IMR-90 (cell line): ENCODE measurements around the gene PNKD. TPM values are rescaled to one million over a fixed set of nuclear protein-coding genes. Genes with fewer than 3 reads are reported as not detected.

Experiments
- ATAC-seq: fragments of 200-7000 bp; cut with Tn5 transposase; 2 replicates; pipeline ENCODE4 v1.9.1; 2020; ENCODE audit warnings: low read depth, mild to moderate bottlenecking, moderate library complexity
- BruUV-seq: library from RNA; stranded (reverse); fragments of 400-500 nt; replicated peaks from 2 replicates; lab custom pipeline; 2021; lab: Mats Ljungman, UMichigan
- CTCF ChIA-PET: fragments of 300-600 bp; formaldehyde crosslinking; extraction: SDS; loops from one replicate; lab custom pipeline; 2021; ENCODE audit warnings: antibody characterized with exemption; lab: Yijun Ruan, JAX
- POLR2A ChIA-PET: fragments of 300-600 bp; sonication (Branson Sonifier 250); formaldehyde crosslinking; loops from one replicate; lab custom pipeline; 2022; ENCODE audit warnings: antibody characterized with exemption; ENCODE audit not compliant: unreplicated experiment; lab: Charles Lee
- DNase-seq: peaks from one replicate; pipeline ENCODE4 v3.0.0; 2013
- H2AFZ ChIP-seq: replicated peaks from 2 replicates; pipeline ENCODE3; 2013; ENCODE audit warnings: low read length, mild to moderate bottlenecking; ENCODE audit not compliant: poor library complexity
- H2AK5ac ChIP-seq: 2 replicates; pipeline ENCODE4 v1.6.1; 2013; ENCODE audit warnings: low read depth, low read length, inconsistent platforms
- H2AK9ac ChIP-seq: replicated peaks from 2 replicates; pipeline ENCODE3; 2013; ENCODE audit warnings: mild to moderate bottlenecking, low read depth, low read length, moderate library complexity; ENCODE audit not compliant: poor library complexity
- H2BK120ac ChIP-seq: 2 replicates; pipeline ENCODE4 v1.6.1; 2013; ENCODE audit warnings: low read depth, low read length, inconsistent platforms
- H2BK15ac ChIP-seq: 3 replicates; pipeline ENCODE4 v1.6.1; 2013; ENCODE audit warnings: low read depth, low read length, inconsistent platforms
- H2BK20ac ChIP-seq: 2 replicates; pipeline ENCODE4 v1.6.1; 2013; ENCODE audit warnings: low read depth, mild to moderate bottlenecking, inconsistent platforms, low read length, moderate library complexity
- H2BK5ac ChIP-seq: 2 replicates; pipeline ENCODE4 v1.6.1; 2013; ENCODE audit warnings: mild to moderate bottlenecking, low read depth, low read length, inconsistent platforms; ENCODE audit not compliant: poor library complexity, severe bottlenecking
- H3K14ac ChIP-seq: replicated peaks from 2 replicates; pipeline ENCODE4 v1.6.1; 2013; ENCODE audit warnings: low read depth, low read length, inconsistent platforms
- H3K18ac ChIP-seq: 2 replicates; pipeline ENCODE4 v1.6.1; 2013; ENCODE audit warnings: low read depth, low read length, control low read depth
- H3K23ac ChIP-seq: 2 replicates; pipeline ENCODE4 v1.6.1; 2013; ENCODE audit warnings: low read depth, low read length, inconsistent platforms
- H3K27ac ChIP-seq: 2 replicates; pipeline ENCODE4 v1.5.1; 2013; ENCODE audit warnings: mild to moderate bottlenecking, control low read depth, low read length; ENCODE audit not compliant: insufficient read depth
- H3K27me3 ChIP-seq: 2 replicates; pipeline ENCODE4 v1.6.1; 2013; ENCODE audit warnings: low read length; ENCODE audit not compliant: control insufficient read depth, insufficient read depth
- H3K36me3 ChIP-seq: 2 replicates; pipeline ENCODE4 v1.6.1; 2013; ENCODE audit warnings: low read length, mixed read lengths; ENCODE audit not compliant: control insufficient read depth, insufficient read depth
- H3K4ac ChIP-seq: 2 replicates; pipeline ENCODE4 v1.6.1; 2013; ENCODE audit warnings: low read depth, low read length, inconsistent platforms
- H3K4me1 ChIP-seq: 2 replicates; pipeline ENCODE4 v1.6.1; 2013; ENCODE audit warnings: low read length, mixed read lengths; ENCODE audit not compliant: control insufficient read depth, insufficient read depth
- H3K4me2 ChIP-seq: 2 replicates; pipeline ENCODE4 v1.6.1; 2013; ENCODE audit warnings: low read depth, mild to moderate bottlenecking, control low read depth, low read length, moderate library complexity
- H3K4me3 ChIP-seq: 2 replicates; pipeline ENCODE4 v1.5.1; 2013; ENCODE audit warnings: low read depth, mild to moderate bottlenecking, control low read depth, low read length, moderate library complexity; ENCODE audit not compliant: insufficient read depth
- H3K56ac ChIP-seq: 2 replicates; pipeline ENCODE4 v1.6.1; 2013; ENCODE audit warnings: low read length, inconsistent platforms; ENCODE audit not compliant: insufficient read depth; ENCODE audit errors: extremely low read depth
- H3K79me1 ChIP-seq, 2 experiments: 2 replicates each; pipeline ENCODE4 v1.6.1; 2013; ENCODE audit warnings: low read length in 2 of 2, inconsistent platforms in 1 of 2, low read depth in 1 of 2
- H3K9ac ChIP-seq: 2 replicates; pipeline ENCODE4 v1.6.1; 2013; ENCODE audit warnings: low read depth, low read length, control low read depth
- H3K9me1 ChIP-seq: 2 replicates; pipeline ENCODE4 v1.6.1; 2013; ENCODE audit warnings: low read length, inconsistent platforms; ENCODE audit not compliant: insufficient read depth
- H3K9me3 ChIP-seq: 2 replicates; pipeline ENCODE4 v1.6.1; 2013; ENCODE audit warnings: low read length; ENCODE audit not compliant: control insufficient read depth, insufficient read depth
- H4K20me1 ChIP-seq: 2 replicates; pipeline ENCODE4 v1.6.1; 2013; ENCODE audit warnings: low read length, inconsistent platforms; ENCODE audit not compliant: insufficient read depth
- H4K5ac ChIP-seq: 2 replicates; pipeline ENCODE4 v1.6.1; 2013; ENCODE audit warnings: mild to moderate bottlenecking, low read depth, low read length, control low read depth
- H4K8ac ChIP-seq, 2 experiments: 2 replicates each; pipeline ENCODE4 v1.6.1; 2013; ENCODE audit warnings: low read depth in 2 of 2, low read length in 2 of 2, control low read depth in 1 of 2, inconsistent platforms in 1 of 2
- H4K91ac ChIP-seq: 2 replicates; pipeline ENCODE4 v1.6.1; 2013; ENCODE audit warnings: low read depth, low read length, inconsistent platforms; ENCODE audit not compliant: insufficient read depth
- BHLHE40 ChIP-seq: fragments of 150-350 bp; IDR thresholded peaks from 2 replicates; pipeline ENCODE4 v1.6.1; 2016; ENCODE audit warnings: mild to moderate bottlenecking, low read depth, low read length
- CTCF ChIP-seq: conservative IDR thresholded peaks from 2 replicates; pipeline ENCODE4 v1.5.1; 2012; ENCODE audit warnings: mild to moderate bottlenecking, low read depth, low read length, improper control_type of control experiment
- ELK1 ChIP-seq: fragments of 150-350 bp; IDR thresholded peaks from 2 replicates; pipeline ENCODE4 v1.6.1; 2016; ENCODE audit warnings: low read depth, mild to moderate bottlenecking, low read length, moderate library complexity, borderline replicate concordance
- FOS ChIP-seq: fragments of 150-350 bp; IDR thresholded peaks from 2 replicates; pipeline ENCODE4 v1.6.1; 2016; ENCODE audit warnings: low read depth, low read length
- MAFK ChIP-seq: IDR thresholded peaks from 2 replicates; pipeline ENCODE4 v1.6.1; 2012; ENCODE audit warnings: low read depth, low read length, improper control_type of control experiment
- MAZ ChIP-seq: IDR thresholded peaks from 2 replicates; pipeline ENCODE4 v1.6.1; 2012; ENCODE audit warnings: low read depth, mild to moderate bottlenecking, low read length, improper control_type of control experiment, moderate library complexity, borderline replicate concordance
- MXI1 ChIP-seq: IDR thresholded peaks from 2 replicates; pipeline ENCODE4 v1.6.1; 2012; ENCODE audit warnings: low read depth, mild to moderate bottlenecking, low read length, moderate library complexity, borderline replicate concordance
- NFE2L2 ChIP-seq: fragments of 150-350 bp; IDR thresholded peaks from 2 replicates; pipeline ENCODE4 v1.6.1; 2016; ENCODE audit warnings: low read depth, mild to moderate bottlenecking, low read length
- RAD21 ChIP-seq: IDR thresholded peaks from 2 replicates; pipeline ENCODE4 v1.6.1; 2012; ENCODE audit warnings: low read length, improper control_type of control experiment
- RCOR1 ChIP-seq: IDR thresholded peaks from 2 replicates; pipeline ENCODE4 v1.6.1; 2012; ENCODE audit warnings: mild to moderate bottlenecking, low read length, improper control_type of control experiment; ENCODE audit not compliant: insufficient replicate concordance
- SMC3 ChIP-seq: fragments of 150-350 bp; IDR thresholded peaks from 2 replicates; pipeline ENCODE4 v1.6.1; 2016; ENCODE audit warnings: low read depth, mild to moderate bottlenecking, antibody characterized with exemption, low read length, moderate library complexity
- USF2 ChIP-seq: fragments of 150-350 bp; IDR thresholded peaks from 2 replicates; pipeline ENCODE4 v1.6.1; 2017; ENCODE audit warnings: mild to moderate bottlenecking, antibody characterized with exemption, low read length, low read depth
- WGBS, 2 experiments: methylation state at CpG; one replicate each; pipeline versions ENCODE4 v1.1.5 to v1.1.7; 2013; ENCODE audit warnings: missing lambda C conversion rate in 2 of 2; ENCODE audit not compliant: insufficient read length in 1 of 2; ENCODE audit errors: extremely low coverage in 2 of 2; 5-methylcytosine and 5-hydroxymethylcytosine counted together
- dilution Hi-C: fragments of 300-500 bp; cut with HindIII; formaldehyde crosslinking; loops from one replicate; pipeline ENCODE4 v1.14.3; 2018; ENCODE audit warnings: low sequenced_read_pairs; ENCODE audit not compliant: unreplicated experiment
- in situ Hi-C: fragments of 300-500 bp; cut with MboI; formaldehyde crosslinking; loops from 3 replicates; pipeline ENCODE4 v1.14.3; 2019; ENCODE audit warnings: low sequenced_read_pairs, inconsistent platforms, mixed read lengths
- intact Hi-C: fragments of 100-400 bp; cut with micrococcal nuclease; formaldehyde crosslinking; loops from 2 replicates; pipeline ENCODE4 v1.10.0; 2022
- polyA plus RNA-seq, 3 experiments: library from polyadenylated mRNA; depleted of rRNA; stranded (reverse); fragments of >200 nt; gene quantifications; 2 replicates each; pipeline ENCODE4 v1.2.3, GENCODE V29; 2012; ENCODE audit warnings: low replicate concordance in 1 of 3
- total RNA-seq: library from RNA; depleted of rRNA; stranded (reverse); fragments of >200 nt; gene quantifications from 2 replicates; pipeline ENCODE4 v1.2.3, GENCODE V29; 2012

Gene PNKD
- total and polyA plus RNA-seq, 2 of the 4 experiments (the other 2 are of a cell fraction), result 19.2 to 68.5 TPM

- BruUV-seq, result no TSS peak
- Histone ChIP-seq H2AFZ (peak overlapping the region; percentile 84), H3K79me1 (peaks cover 23 to 56% of the 10 kb centered on the region in 2 experiments), H4K8ac (peak overlapping the region; percentile 52 to 89), H2BK5ac (no peak overlapping the region), H3K27ac (peak overlapping the region; percentile 58), H3K56ac (peak overlapping the region; percentile 56), H3K14ac (peak overlapping the region; percentile 76), H4K91ac (peak overlapping the region; percentile 58), H3K23ac (peak overlapping the region; percentile 62; the same call in 1 of the 2 replicates), H3K4ac (peak overlapping the region; percentile 71), H3K9me3 (no peaks in the 10 kb centered on the region), H2BK20ac (no peak overlapping the region), H3K4me3 (peak overlapping the region; percentile 72), H3K4me2 (peak overlapping the region; percentile 90), H3K9ac (peak overlapping the region; percentile 73), H2AK9ac (peak overlapping the region; percentile 66), H4K20me1 (peaks cover 10% of the 10 kb centered on the region; the same call in 1 of the 2 replicates), H3K4me1 (peaks cover 10% of the 10 kb centered on the region), H2BK120ac (no peak overlapping the region; the same call in 1 of the 2 replicates), H4K5ac (0 out of 2 replicates have a peak overlapping the region, but pooled peaks have one; percentile 26), H2AK5ac (peak overlapping the region; percentile 25), H3K9me1 (0 out of 2 replicates have a peak, but pooled peaks cover 3% of the 10 kb centered on the region), H3K36me3 (peaks cover 40% of the 10 kb centered on the region), H3K18ac (no peak overlapping the region), H3K27me3 (no peaks in the 10 kb centered on the region), H2BK15ac (no peak overlapping the region)
- intact Hi-C loops, result loop anchor here (10.0 kb wide), 1 partner anchor 294 kb away; the partner anchor contains the start of genes CNOT9 and USP37
- DNase-seq (no peak), ATAC-seq (no peak)
- WGBS, 2 experiments, result 5% methylated on average over 20 of the region's 23 CpGs; no CpG with 5 or more reads in 1 of the 2 experiments
- dilution Hi-C loops, result no loop called here
- in situ Hi-C loops, result loop anchor here (10.0 kb wide), 1 partner anchor 124 kb away; the partner anchor contains the start of gene CTDSP1
- POLR2A ChIA-PET, result interaction anchor here (0.7 to 1.1 kb wide), 2 partner anchors 26 to 42 kb away, joined by 3 to 4 read pairs; no protein-coding TSS in a partner anchor
- CTCF ChIA-PET, result interaction anchor here (0.7 to 3.9 kb wide), 5 partner anchors 12 to 27 kb away, joined by 3 to 24 read pairs (median 3); partner anchors contain the start of gene TMBIM1
- TF ChIP-seq SMC3, result no peak
- no peak for TF ChIP-seq MXI1
- TF ChIP-seq USF2, result no peak
- no peak for TF ChIP-seq CTCF
- TF ChIP-seq MAFK, result no peak
- no peak for TF ChIP-seq MAZ
- TF ChIP-seq BHLHE40, result no peak
- TF ChIP-seq NFE2L2, result no peak
- no peak for TF ChIP-seq FOS
- TF ChIP-seq RAD21, result no peak
- TF ChIP-seq ELK1, result no peak
- no peak for TF ChIP-seq RCOR1
Measured at GRCh38 chr2:218270721-218271486, 585 bp downstream of the PNKD start.
